ENCODE results near the gene SRF.

DNA sequence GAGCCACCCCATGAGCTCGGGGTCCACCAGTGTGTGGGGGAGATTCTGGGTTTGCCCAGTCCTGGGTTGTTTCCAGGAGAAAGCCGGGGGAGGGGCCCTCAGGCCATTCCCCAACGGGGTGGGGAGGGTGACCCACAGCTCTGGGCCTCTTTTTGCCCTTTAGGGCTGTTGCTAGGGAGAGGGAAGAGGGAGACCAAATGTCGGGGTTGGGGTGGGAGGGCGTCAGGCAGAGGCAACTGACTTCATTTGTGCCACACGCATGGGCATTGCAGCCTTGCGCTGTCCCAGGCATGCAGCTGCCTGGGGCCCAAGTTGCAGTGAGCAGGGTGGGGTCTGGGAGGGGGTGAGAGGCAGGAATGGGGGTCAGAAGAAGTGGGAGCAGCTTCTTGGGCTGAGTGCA, 9.0 kb downstream of the SRF start:
- TF ChIP-seq, protein P1, sequence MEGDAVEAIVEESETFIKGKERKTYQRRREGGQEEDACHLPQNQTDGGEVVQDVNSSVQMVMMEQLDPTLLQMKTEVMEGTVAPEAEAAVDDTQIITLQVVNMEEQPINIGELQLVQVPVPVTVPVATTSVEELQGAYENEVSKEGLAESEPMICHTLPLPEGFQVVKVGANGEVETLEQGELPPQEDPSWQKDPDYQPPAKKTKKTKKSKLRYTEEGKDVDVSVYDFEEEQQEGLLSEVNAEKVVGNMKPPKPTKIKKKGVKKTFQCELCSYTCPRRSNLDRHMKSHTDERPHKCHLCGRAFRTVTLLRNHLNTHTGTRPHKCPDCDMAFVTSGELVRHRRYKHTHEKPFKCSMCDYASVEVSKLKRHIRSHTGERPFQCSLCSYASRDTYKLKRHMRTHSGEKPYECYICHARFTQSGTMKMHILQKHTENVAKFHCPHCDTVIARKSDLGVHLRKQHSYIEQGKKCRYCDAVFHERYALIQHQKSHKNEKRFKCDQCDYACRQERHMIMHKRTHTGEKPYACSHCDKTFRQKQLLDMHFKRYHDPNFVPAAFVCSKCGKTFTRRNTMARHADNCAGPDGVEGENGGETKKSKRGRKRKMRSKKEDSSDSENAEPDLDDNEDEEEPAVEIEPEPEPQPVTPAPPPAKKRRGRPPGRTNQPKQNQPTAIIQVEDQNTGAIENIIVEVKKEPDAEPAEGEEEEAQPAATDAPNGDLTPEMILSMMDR (IDR thresholded peaks at IDR 0.05) = no peak
- no peak for TF ChIP-seq POLR2A (IDR thresholded peaks at IDR 0.05)
